BLaER1 treated with 17β-estradiol and CSF1 and Interleukin-3, amounts not matched to agents 10 nM and 100 nM (cell line): Measurements from ENCODE around the gene EPB41.
"Not testable (repeated sequence)": the region's sequence is repeated elsewhere in the genome, so short reads cannot be mapped to it uniquely, and the experiment has no call there.

Source experiments
- H3K27ac ChIP-seq, 11 experiments: shearing (Covaris generic); formaldehyde crosslinking; 2 replicates each; pipeline ENCODE4 v1.8.1; 2022
- H3K27me3 ChIP-seq, 11 experiments: shearing (Covaris generic); formaldehyde crosslinking; 2 replicates each; pipeline ENCODE4 v1.8.1; 2022
- H3K36me3 ChIP-seq, 11 experiments: shearing (Covaris generic); formaldehyde crosslinking; 2 replicates each; pipeline ENCODE4 v1.8.1; 2022
- H3K4me1 ChIP-seq, 10 experiments: shearing (Covaris generic); formaldehyde crosslinking; 2 replicates each; pipeline ENCODE4 v1.8.1; 2022
- H3K4me2 ChIP-seq, 11 experiments: shearing (Covaris generic); formaldehyde crosslinking; 2 replicates each; pipeline ENCODE4 v1.8.1; 2022
- H3K4me3 ChIP-seq, 10 experiments: shearing (Covaris generic); formaldehyde crosslinking; 2 replicates each; pipeline ENCODE4 v1.8.1; 2022
- H3K9ac ChIP-seq, 11 experiments: shearing (Covaris generic); formaldehyde crosslinking; 2 replicates each; pipeline ENCODE4 v1.8.1; 2022
- H3K9me3 ChIP-seq, 11 experiments: shearing (Covaris generic); formaldehyde crosslinking; replicated peaks in 1 of 11; 2 replicates each; pipeline ENCODE4 v1.8.1; 2022
- H4K20me1 ChIP-seq, 11 experiments: shearing (Covaris generic); formaldehyde crosslinking; 2 replicates each; pipeline ENCODE4 v1.8.1; 2022
- Cebpa-rat ChIP-seq, 11 experiments: shearing (Covaris generic); IDR thresholded peaks; 2 replicates each; pipeline ENCODE4 v1.8.1; 2022

Gene EPB41

DNA sequence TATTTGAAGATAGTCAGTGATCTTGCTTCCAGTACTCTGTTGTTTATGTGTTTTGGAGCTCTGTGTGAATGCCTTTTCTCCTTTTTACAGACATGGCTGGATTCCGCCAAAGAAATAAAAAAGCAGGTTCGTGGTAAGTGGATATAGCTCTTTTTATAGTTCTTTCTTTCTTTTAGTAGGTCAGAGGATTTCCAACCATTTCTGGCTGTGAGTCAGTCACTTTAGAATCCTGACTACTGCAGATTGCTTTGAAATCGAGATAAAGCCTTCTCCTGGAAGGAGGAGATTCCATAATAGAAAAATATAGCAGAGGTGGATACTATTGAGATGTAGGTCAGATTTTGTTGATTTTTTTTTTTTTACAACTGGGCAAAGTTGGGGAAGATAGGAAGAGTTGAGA lies 97.4 kb downstream of the EPB41 start:
- H3K4me3 ChIP-seq: no peak overlapping the region
- no peak overlapping the region for H3K9ac ChIP-seq
- H4K20me1 ChIP-seq: no peaks in the 10 kb centered on the region; a peak in 1 of 22 replicates
- TF ChIP-seq Cebpa-rat (IDR thresholded peaks at IDR 0.05): no peak
- H3K4me2 ChIP-seq: no peak overlapping the region
- H3K27ac ChIP-seq: no peak overlapping the region
- H3K36me3 ChIP-seq: peaks cover 5 to 59% (median 25%) of the 10 kb centered on the region in 11 experiments; a peak in 19 of 22 replicates
- H3K9me3 ChIP-seq: 0 out of 22 replicates have a peak, but pooled peaks cover 0 to 4% (median 0%) of the 10 kb centered on the region in 11 experiments
- no peaks in the 10 kb centered on the region for H3K4me1 ChIP-seq
- no peaks in the 10 kb centered on the region for H3K27me3 ChIP-seq

DNA sequence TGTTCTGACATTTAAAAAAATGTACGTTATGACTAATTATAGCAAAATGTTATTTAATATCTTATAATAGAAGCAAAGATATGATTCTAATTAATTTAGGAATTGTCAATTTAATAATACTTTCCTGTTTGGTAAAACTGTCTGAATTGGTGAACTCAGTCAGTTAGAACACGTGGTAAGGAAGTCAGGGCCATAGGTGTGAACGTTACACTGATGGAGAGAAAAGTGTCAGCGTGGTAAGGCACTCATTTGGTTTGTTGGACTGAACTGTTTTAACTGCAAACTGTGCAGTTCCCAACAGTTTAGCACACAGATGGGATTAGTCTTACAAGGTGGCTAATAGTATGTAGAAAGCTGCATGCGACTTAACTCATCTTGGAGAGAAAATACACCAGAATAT lies 102.9 kb downstream of the EPB41 start:
- Histone ChIP-seq H3K4me3 (no peak overlapping the region), H4K20me1 (no peaks in the 10 kb centered on the region; a peak in 1 of 22 replicates), H3K9ac (no peak overlapping the region), H3K27me3 (no peaks in the 10 kb centered on the region), H3K9me3 (no peaks in the 10 kb centered on the region), H3K4me2 (no peak overlapping the region), H3K4me1 (no peaks in the 10 kb centered on the region), H3K27ac (no peak overlapping the region), H3K36me3 (peaks cover 19 to 69% (median 51%) of the 10 kb centered on the region in 11 experiments; a peak in 21 of 22 replicates)
- no peak for TF ChIP-seq Cebpa-rat (IDR thresholded peaks at IDR 0.05)

DNA sequence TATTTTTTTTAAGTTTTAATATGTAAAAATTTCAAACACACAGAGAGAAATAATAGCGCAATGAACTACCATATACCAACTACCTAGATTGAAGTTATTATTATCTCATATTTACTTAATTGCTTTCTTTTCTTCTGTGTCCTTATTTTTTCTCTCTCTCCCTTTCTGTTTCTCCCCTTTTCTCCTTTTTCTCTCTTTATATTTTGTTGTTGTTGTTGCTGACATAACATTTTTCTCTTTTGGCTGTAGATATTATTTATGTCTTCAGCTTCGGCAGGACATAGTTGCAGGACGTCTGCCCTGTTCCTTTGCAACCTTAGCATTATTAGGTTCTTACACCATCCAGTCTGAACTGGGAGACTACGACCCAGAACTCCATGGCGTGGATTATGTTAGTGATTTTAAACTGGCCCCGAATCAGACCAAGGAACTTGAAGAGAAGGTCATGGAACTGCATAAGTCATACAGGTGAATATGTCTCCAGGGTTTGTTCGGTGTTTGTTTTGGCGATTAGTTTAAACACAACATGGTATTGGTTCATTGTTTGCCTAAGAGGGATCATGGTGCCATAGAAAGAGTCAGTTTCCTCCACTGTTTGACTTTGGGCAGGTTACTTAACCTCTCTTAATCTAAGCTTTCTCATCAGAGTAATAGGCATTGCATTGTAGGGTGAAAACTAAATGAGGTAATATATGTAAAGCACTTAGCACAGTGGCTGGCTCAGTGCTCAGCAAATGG lies 103.8 kb downstream of the EPB41 start:
- Histone ChIP-seq H3K9ac (no peak overlapping the region), H3K36me3 (peaks cover 19 to 69% (median 51%) of the 10 kb centered on the region in 11 experiments)
- TF ChIP-seq Cebpa-rat (IDR thresholded peaks at IDR 0.05): no peak

DNA sequence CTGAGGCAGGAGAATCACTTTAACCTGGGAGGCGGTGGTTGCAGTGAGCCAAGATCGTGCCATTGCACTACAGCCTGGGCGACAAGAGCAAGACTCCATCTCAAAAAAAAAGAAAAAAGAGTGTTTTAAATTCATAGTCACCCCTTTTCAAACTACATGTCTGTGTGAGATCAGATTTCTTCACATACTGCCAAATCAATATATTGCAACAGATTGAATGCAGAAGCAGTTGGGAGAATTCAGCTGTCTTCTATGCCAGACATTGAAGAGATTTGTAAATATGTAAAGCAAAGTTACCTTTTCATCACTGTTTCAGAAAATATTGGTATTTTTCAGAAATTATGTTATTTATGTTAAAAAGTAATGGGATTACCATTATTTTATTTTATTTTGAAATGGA lies 108.3 kb downstream of the EPB41 start:
- Histone ChIP-seq H3K4me1 (no peaks in the 10 kb centered on the region), H3K9me3 (no peaks in the 10 kb centered on the region), H3K9ac (no peak overlapping the region), H3K4me3 (no peak overlapping the region), H3K4me2 (no peak overlapping the region), H3K36me3 (peaks cover 15 to 49% (median 36%) of the 10 kb centered on the region in 11 experiments; a peak in 21 of 22 replicates), H4K20me1 (peaks cover 0 to 4% (median 0%) of the 10 kb centered on the region in 11 experiments; a peak in 1 of 22 replicates), H3K27ac (no peak overlapping the region), H3K27me3 (no peaks in the 10 kb centered on the region)
- no peak for TF ChIP-seq Cebpa-rat (IDR thresholded peaks at IDR 0.05)

More for the DNA sequence above, 103.8 kb downstream of the EPB41 start:
- no peaks in the 10 kb centered on the region for H3K4me1 ChIP-seq
- no peak overlapping the region for H3K4me2 ChIP-seq
- H4K20me1 ChIP-seq: no peaks in the 10 kb centered on the region
- H3K27me3 ChIP-seq: no peaks in the 10 kb centered on the region
- no peak overlapping the region for H3K4me3 ChIP-seq
- no peak overlapping the region for H3K27ac ChIP-seq
- no peaks in the 10 kb centered on the region for H3K9me3 ChIP-seq

DNA sequence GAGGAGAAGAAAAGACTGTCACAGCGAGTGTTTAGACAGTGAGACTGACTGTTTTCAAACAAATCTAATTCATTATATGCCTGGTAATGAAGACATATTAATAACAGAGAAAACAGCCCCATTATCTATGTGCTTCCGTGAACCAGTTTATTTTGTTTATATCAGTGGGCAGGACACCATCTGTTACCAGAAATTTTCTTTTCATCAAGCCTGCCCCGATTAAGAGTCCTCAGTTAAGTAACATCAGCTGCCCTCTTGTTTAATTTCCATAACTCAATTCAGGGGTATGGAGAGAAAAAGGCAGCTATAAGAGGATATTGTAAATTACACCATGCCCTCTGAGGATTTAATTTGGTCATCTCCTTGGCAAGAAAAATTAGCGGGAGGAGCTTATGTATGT lies 115.3 kb downstream of the EPB41 start:
- H3K27me3 ChIP-seq: no peaks in the 10 kb centered on the region
- H3K9me3 ChIP-seq: no peaks in the 10 kb centered on the region
- no peak overlapping the region for H3K27ac ChIP-seq
- peaks cover 0 to 4% (median 0%) of the 10 kb centered on the region in 11 experiments; a peak in 1 of 22 replicates for H4K20me1 ChIP-seq
- H3K4me1 ChIP-seq: no peaks in the 10 kb centered on the region
- no peak for TF ChIP-seq Cebpa-rat (IDR thresholded peaks at IDR 0.05)
- no peak overlapping the region for H3K4me2 ChIP-seq
- H3K9ac ChIP-seq: no peak overlapping the region
- peaks cover 8 to 58% (median 30%) of the 10 kb centered on the region in 11 experiments; a peak in 20 of 22 replicates for H3K36me3 ChIP-seq
- no peak overlapping the region for H3K4me3 ChIP-seq

DNA sequence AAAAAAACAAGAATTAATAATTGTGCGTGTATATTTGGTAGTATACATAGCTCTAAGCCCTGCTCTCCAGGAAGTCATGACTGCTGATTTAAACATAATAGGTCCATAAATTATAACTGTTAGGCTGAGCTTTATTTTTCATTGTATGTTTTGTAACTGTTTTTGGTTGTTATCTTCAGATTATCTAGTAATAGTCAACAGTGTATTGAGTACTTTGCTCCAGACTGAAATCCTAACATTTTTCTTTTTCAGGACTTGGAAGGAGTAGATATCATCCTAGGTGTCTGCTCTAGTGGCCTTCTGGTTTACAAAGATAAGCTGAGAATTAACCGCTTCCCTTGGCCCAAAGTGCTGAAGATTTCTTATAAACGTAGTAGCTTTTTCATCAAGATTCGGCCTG lies 118.5 kb downstream of the EPB41 start:
- Histone ChIP-seq H3K27ac (no peak overlapping the region), H3K9ac (no peak overlapping the region), H3K27me3 (no peaks in the 10 kb centered on the region), H3K4me1 (no peaks in the 10 kb centered on the region), H3K4me2 (no peak overlapping the region), H3K36me3 (peaks cover 30 to 76% (median 52%) of the 10 kb centered on the region in 11 experiments), H4K20me1 (no peaks in the 10 kb centered on the region), H3K4me3 (no peak overlapping the region), H3K9me3 (no peaks in the 10 kb centered on the region)
- TF ChIP-seq Cebpa-rat (IDR thresholded peaks at IDR 0.05): no peak

DNA sequence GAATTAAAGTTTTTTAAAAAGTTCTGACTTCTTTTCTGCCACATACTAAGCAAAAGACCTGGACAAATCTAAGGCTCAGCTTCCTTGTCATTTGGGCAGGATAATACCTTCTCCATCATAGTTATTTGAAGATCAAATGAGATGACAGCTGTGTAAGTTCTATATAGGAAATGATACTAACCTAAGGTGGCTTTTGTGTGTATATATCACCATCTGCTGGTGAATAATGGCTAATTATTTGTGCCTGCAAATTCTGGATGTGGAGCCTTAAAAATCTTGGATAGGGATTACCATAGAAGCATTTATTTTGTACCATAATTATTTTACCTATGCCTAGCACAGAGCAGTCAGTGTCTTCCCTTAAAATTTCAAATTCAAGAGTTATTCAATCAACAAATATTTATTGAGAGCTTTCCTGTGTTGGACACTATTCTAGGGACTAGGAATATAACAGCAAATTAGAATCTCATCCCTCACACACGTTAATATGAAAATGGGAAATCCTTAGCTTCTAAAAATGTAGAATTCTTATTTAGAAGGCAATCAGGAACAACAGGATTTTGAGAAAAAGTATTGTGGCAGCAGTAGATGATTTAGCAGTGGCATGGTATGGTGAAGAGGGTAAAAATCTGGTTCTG lies 119.6 kb downstream of the EPB41 start:
- H3K4me3 ChIP-seq: no peak overlapping the region
- no peaks in the 10 kb centered on the region for H3K9me3 ChIP-seq
- H3K9ac ChIP-seq: no peak overlapping the region
- H3K27me3 ChIP-seq: no peaks in the 10 kb centered on the region
- H3K4me1 ChIP-seq: no peaks in the 10 kb centered on the region
- H3K36me3 ChIP-seq: peaks cover 30 to 87% (median 55%) of the 10 kb centered on the region in 11 experiments
- H3K4me2 ChIP-seq: no peak overlapping the region
- no peak overlapping the region for H3K27ac ChIP-seq
- no peak for TF ChIP-seq Cebpa-rat (IDR thresholded peaks at IDR 0.05)
- H4K20me1 ChIP-seq: no peaks in the 10 kb centered on the region

DNA sequence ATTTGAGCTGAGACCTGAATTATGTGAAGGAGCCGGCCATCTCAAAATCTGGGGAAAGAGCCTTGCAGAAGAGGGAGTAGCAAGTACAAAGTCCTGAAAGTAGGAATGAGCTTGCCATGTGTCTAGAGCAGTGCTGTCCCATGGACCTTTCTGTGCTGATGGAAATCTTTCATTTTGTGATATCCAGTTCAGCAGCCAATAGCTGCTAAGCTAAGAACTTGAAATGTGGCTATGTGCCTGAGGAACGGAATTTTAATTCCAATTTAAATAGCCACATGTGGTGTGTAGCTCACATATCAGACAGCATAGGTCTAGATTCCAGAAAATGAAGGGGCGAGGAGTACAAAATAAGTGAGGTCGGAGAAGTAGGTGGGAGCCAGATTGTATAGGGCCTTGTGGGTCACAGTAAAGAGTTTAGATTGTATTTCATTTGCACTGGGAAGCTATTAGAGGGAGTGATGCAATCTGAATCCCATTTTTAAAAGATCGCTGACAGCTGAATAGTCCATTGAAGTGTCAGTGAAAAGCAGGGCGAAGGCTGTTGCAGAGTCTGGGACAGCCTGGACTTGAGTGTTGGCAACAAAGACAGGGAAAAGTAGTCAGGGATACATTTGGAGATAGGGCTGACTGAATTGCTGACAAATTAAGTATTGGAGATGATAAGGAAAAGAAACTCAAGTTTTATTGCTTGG lies 129.1 kb downstream of the EPB41 start:
- no peak for TF ChIP-seq Cebpa-rat (IDR thresholded peaks at IDR 0.05)
- no peaks in the 10 kb centered on the region for H4K20me1 ChIP-seq
- no peak overlapping the region for H3K9ac ChIP-seq
- H3K4me1 ChIP-seq: no peaks in the 10 kb centered on the region
- H3K4me3 ChIP-seq: no peak overlapping the region
- H3K9me3 ChIP-seq: no peaks in the 10 kb centered on the region
- H3K36me3 ChIP-seq: peaks cover 26 to 74% (median 58%) of the 10 kb centered on the region in 11 experiments
- no peak overlapping the region for H3K4me2 ChIP-seq
- no peak overlapping the region for H3K27ac ChIP-seq
- H3K27me3 ChIP-seq: no peaks in the 10 kb centered on the region

DNA sequence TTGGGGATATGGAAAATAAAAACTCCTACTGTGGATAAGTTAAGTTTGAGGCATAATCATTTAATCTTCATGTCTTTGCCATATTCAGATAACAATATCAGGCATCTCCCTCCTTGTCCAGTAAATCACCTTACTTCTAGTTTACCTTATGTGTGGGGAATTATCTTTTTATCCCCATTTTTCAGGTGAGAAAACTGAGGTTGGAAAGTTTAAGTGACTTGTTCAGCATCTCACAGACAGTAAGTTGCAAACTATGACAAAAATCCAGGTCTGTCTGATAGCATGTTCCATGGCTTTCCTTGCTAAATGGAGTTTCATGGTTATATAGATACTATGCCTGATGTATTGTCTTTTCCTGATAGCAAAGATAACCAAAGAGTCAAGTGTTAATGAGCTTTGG lies 129.6 kb downstream of the EPB41 start:
- no peak overlapping the region for H3K4me3 ChIP-seq
- H3K4me2 ChIP-seq: no peak overlapping the region
- no peak for TF ChIP-seq Cebpa-rat (IDR thresholded peaks at IDR 0.05)
- no peaks in the 10 kb centered on the region for H3K4me1 ChIP-seq
- no peak overlapping the region for H3K27ac ChIP-seq
- H3K9ac ChIP-seq: no peak overlapping the region
- H3K36me3 ChIP-seq: peaks cover 26 to 69% (median 59%) of the 10 kb centered on the region in 11 experiments
- H4K20me1 ChIP-seq: no peaks in the 10 kb centered on the region
- no peaks in the 10 kb centered on the region for H3K9me3 ChIP-seq
- no peaks in the 10 kb centered on the region for H3K27me3 ChIP-seq

DNA sequence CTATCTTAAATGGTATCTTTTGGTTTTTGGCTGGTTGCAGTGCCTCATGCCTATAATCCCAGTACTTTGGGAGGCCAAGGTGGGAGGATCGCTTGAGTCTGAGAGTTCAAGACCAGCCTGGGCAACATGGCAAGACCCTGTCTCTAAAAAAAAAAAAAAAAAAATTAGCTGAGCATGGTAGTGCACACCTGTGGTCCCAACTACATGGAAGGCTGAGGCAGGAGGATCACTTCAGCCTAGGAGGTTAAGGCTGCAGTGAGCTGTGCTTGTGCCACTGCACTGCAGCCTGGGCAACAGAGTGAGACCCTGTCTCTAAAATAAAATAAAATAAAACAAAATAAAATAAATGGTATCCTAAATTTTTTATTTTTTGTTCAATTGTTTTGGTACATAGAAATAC lies 131.3 kb downstream of the EPB41 start:
- H4K20me1 ChIP-seq, H3K27me3 ChIP-seq, H3K4me3 ChIP-seq, H3K27ac ChIP-seq, H3K4me2 ChIP-seq, H3K9ac ChIP-seq, H3K4me1 ChIP-seq, H3K9me3 ChIP-seq: not testable (repeated sequence)
- H3K36me3 ChIP-seq: peaks cover 10 to 60% (median 49%) of the 10 kb centered on the region in 11 experiments; a peak in 21 of 22 replicates
